Mesendoderm (in vitro differentiated cells): Measurements from ENCODE around the gene PAQR5. TPM values are rescaled to one million over a fixed set of nuclear protein-coding genes. Genes with fewer than 3 reads are reported as not detected.
A peak's percentile ranks its signal among the peaks of the same experiment; 100 is the strongest.

Experiments
- DNase-seq: peaks from one replicate; pipeline ENCODE4 v3.0.0; 2013
- H2AK5ac ChIP-seq: 2 replicates; pipeline ENCODE4 v1.6.1; 2013; ENCODE audit warnings: low read length, inconsistent platforms
- H2BK120ac ChIP-seq: 2 replicates; pipeline ENCODE4 v1.6.1; 2013; ENCODE audit warnings: low read depth, mild to moderate bottlenecking, low read length, moderate library complexity, mixed read lengths
- H2BK15ac ChIP-seq: replicated peaks from 2 replicates; pipeline ENCODE4 v1.6.1; 2013; ENCODE audit warnings: low read depth, mild to moderate bottlenecking, moderate library complexity
- H2BK5ac ChIP-seq: 2 replicates; pipeline ENCODE4 v1.6.1; 2013; ENCODE audit warnings: low read length, inconsistent platforms
- H3K18ac ChIP-seq: 2 replicates; pipeline ENCODE4 v1.6.1; 2013; ENCODE audit warnings: mild to moderate bottlenecking, low read length, mixed read lengths
- H3K23ac ChIP-seq: one replicate; pipeline ENCODE4 v1.6.1; 2013; ENCODE audit warnings: low read length
- H3K27ac ChIP-seq: 2 replicates; pipeline ENCODE4 v1.5.1; 2013; ENCODE audit warnings: low read depth, mild to moderate bottlenecking, inconsistent platforms, low read length, moderate library complexity
- H3K27me3 ChIP-seq: 2 replicates; pipeline ENCODE4 v1.6.1; 2013; ENCODE audit warnings: low read length, control low read depth, mild to moderate bottlenecking, inconsistent platforms; ENCODE audit not compliant: insufficient read depth, poor library complexity
- H3K36me3 ChIP-seq: 2 replicates; pipeline ENCODE4 v1.6.1; 2013; ENCODE audit warnings: low read length, inconsistent platforms; ENCODE audit not compliant: control insufficient read depth, insufficient read depth
- H3K4ac ChIP-seq: one replicate; pipeline ENCODE4 v1.6.1; 2013; ENCODE audit warnings: low read depth, mild to moderate bottlenecking, low read length, moderate library complexity
- H3K4me1 ChIP-seq: 2 replicates; pipeline ENCODE4 v1.6.1; 2013; ENCODE audit warnings: low read depth, low read length, inconsistent platforms; ENCODE audit not compliant: control insufficient read depth
- H3K4me2 ChIP-seq: 2 replicates; pipeline ENCODE4 v1.6.1; 2013; ENCODE audit warnings: low read length
- H3K4me3 ChIP-seq: 2 replicates; pipeline ENCODE4 v1.5.1; 2013; ENCODE audit warnings: mild to moderate bottlenecking, low read length
- H3K56ac ChIP-seq: one replicate; pipeline ENCODE4 v1.6.1; 2013; ENCODE audit warnings: low read length
- H3K79me1 ChIP-seq: 2 replicates; pipeline ENCODE4 v1.6.1; 2013; ENCODE audit warnings: low read length, inconsistent platforms
- H3K79me2 ChIP-seq: 2 replicates; pipeline ENCODE4 v1.6.1; 2013; ENCODE audit warnings: mild to moderate bottlenecking, low read length; ENCODE audit not compliant: control insufficient read depth, insufficient read depth
- H3K9ac ChIP-seq: 2 replicates; pipeline ENCODE4 v1.6.1; 2013; ENCODE audit warnings: low read length, inconsistent platforms
- H4K5ac ChIP-seq: one replicate; pipeline ENCODE4 v1.6.1; 2013; ENCODE audit warnings: low read length
- H4K8ac ChIP-seq: one replicate; pipeline ENCODE4 v1.6.1; 2013; ENCODE audit warnings: low read depth, mild to moderate bottlenecking, control low read depth, low read length, moderate library complexity
- WGBS: extraction: QIAGEN DNeasy Blood & Tissue Kit; methylation state at CpG from one replicate; pipeline ENCODE4 v1.1.7; 2013; ENCODE audit warnings: low lambda C conversion rate, missing lambda C conversion rate; ENCODE audit not compliant: insufficient coverage; ENCODE audit errors: extremely low coverage; 5-methylcytosine and 5-hydroxymethylcytosine counted together
- polyA plus RNA-seq, 2 experiments: library from polyadenylated mRNA; stranded (reverse); fragments of 200-250 nt; gene quantifications; one replicate each; pipeline ENCODE4 v1.2.3, GENCODE V29; 2013

Gene PAQR5, protein sequence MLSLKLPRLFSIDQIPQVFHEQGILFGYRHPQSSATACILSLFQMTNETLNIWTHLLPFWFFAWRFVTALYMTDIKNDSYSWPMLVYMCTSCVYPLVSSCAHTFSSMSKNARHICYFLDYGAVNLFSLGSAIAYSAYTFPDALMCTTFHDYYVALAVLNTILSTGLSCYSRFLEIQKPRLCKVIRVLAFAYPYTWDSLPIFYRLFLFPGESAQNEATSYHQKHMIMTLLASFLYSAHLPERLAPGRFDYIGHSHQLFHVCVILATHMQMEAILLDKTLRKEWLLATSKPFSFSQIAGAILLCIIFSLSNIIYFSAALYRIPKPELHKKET
- polyA plus RNA-seq (2013, experiment 1 of 2) = 2.0 TPM
- polyA plus RNA-seq (2013, experiment 2 of 2) = 2.4 TPM

DNA sequence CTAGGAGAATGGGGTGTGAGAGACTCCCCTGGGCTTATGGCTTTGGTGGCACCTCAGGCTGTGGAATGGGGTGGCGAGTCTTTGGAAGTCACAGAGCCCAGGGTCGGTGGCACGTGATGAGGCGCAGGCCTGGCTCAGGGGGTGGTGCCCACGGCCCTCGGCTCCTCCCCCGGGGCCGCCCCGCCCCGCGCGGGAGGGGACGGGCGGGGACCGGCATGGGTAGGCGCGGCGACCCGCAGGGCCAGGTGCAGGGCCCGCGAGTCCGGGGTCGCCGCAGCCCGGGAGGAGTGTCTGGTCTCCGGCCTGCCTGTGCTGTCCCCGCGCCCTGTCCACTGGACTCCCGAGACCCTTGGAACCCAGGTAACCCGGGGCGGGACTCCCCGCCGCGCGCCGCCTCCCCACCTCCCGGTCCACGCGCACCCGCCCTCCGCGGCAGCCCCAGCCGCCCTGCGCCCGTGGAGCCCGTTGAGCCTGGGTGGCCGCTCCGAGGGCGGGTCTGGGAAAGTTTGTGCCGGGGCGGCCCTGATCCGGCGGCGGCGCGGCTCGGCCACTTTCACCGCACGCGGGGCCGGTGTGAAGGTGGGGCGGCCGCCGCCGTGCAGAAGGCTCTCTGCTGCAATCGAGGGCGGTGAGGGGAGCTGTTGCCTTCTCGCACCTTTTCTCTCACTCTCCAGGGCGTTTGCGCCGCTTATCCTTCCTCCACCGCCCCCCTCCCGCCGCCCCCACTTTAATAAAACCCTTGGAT, at the start of gene PAQR5:
PAQR5 (plus strand) TSS at position 216 of the 745 bp plus-strand sequence. CDS start 61,169 bp downstream, outside the sequence.
- H3K23ac ChIP-seq = peak within 1 kb of the TSS; percentile 89
- no peak within 1 kb of the TSS for H2BK15ac ChIP-seq
- H2AK5ac ChIP-seq = no peak within 1 kb of the TSS
- H4K8ac ChIP-seq = no peak within 1 kb of the TSS
- no CpG with 5 or more reads among the region's 74 CpGs for WGBS
- no peaks in the 10 kb centered on the region for H3K4me1 ChIP-seq
- peak within 1 kb of the TSS; percentile 73 for H3K56ac ChIP-seq
- H3K36me3 ChIP-seq = no peaks in the 10 kb centered on the region
- H3K18ac ChIP-seq = no peak within 1 kb of the TSS
- no peak within 1 kb of the TSS for H3K4ac ChIP-seq
- peak within 1 kb of the TSS; percentile 16 for H3K4me3 ChIP-seq
- H2BK120ac ChIP-seq = no peak within 1 kb of the TSS
- H4K5ac ChIP-seq = no peak within 1 kb of the TSS
- H3K4me2 ChIP-seq = peak within 1 kb of the TSS; percentile 62
- no peak for DNase-seq
- peaks cover 13% of the 10 kb centered on the region for H3K27me3 ChIP-seq
- peak within 1 kb of the TSS; percentile 58 for H3K9ac ChIP-seq
- H3K27ac ChIP-seq = no peak within 1 kb of the TSS
- H3K79me1 ChIP-seq = no peaks in the 10 kb centered on the region
- no peak within 1 kb of the TSS for H2BK5ac ChIP-seq
- no peaks in the 10 kb centered on the region for H3K79me2 ChIP-seq

DNA sequence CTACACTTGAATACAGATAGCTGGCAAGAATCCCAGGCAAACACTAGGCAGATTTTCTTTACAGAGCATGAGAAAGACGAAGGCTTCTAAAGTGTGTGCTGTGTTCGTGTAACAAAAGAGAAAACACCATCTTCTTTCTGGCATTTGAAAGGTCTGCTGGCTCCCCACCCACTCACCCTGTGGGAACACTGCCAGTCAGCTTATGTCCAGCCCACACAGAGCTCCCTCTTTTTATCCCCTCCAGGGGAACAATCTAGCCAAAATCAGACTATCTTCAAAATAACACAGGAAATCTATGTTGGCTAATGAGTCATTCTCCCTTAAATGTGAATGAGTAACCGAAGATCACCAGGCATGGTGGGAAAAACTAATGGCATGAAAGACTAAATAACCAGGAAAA, 45.6 kb upstream of the PAQR5 start:
- Histone ChIP-seq H3K4me3 (no peak overlapping the region), H3K4me2 (no peak overlapping the region), H3K9ac (no peak overlapping the region), H3K23ac (no peak overlapping the region), H3K27me3 (no peaks in the 10 kb centered on the region), H3K27ac (no peak overlapping the region), H4K5ac (no peak overlapping the region), H2BK15ac (no peak overlapping the region), H3K18ac (no peak overlapping the region), H3K4me1 (no peaks in the 10 kb centered on the region), H3K4ac (no peak overlapping the region), H3K56ac (no peak overlapping the region), H3K36me3 (no peaks in the 10 kb centered on the region), H4K8ac (no peak overlapping the region), H2AK5ac (no peak overlapping the region), H2BK120ac (no peak overlapping the region), H3K79me2 (no peaks in the 10 kb centered on the region), H2BK5ac (no peak overlapping the region), H3K79me1 (no peaks in the 10 kb centered on the region)
- no CpG with 5 or more reads among the region's 3 CpGs for WGBS
- no peak for DNase-seq

DNA sequence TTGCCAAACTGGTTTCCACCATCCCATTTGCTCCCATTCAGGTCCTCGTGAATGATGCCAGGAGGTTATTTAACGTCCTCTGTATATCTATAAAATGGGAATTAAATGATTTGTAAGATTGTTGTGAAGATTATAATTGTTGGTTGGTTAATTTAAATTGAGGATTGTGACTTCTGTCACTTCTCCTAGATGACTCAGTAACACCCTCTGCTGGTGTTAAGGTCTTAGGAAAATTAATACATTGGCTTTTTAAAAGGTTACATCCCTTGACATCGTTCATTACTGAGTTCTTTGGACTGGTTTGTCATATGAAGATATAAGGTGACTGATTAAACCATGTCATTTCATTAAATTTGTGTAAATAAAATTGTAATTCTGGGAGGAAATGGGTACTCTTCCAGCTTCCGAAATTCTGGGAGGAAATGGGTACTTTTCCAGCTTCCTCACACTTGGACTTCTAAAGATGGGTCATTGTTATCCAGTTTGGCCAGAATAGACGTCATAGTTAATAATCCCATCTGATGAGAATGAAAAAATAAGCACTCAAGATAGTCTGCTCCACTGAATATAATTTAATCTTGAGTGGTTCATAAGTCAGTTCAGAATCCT, 33.3 kb upstream of the PAQR5 start:
- DNase-seq = peak; percentile 25
- H4K8ac ChIP-seq = no peak overlapping the region
- H3K4me2 ChIP-seq = no peak overlapping the region
- WGBS = no CpG with 5 or more reads among the region's 5 CpGs
- no peak overlapping the region for H3K9ac ChIP-seq
- H2AK5ac ChIP-seq = no peak overlapping the region
- H2BK120ac ChIP-seq = no peak overlapping the region
- H3K23ac ChIP-seq = no peak overlapping the region
- H4K5ac ChIP-seq = no peak overlapping the region
- no peak overlapping the region for H3K18ac ChIP-seq
- H3K27ac ChIP-seq = no peak overlapping the region
- H2BK15ac ChIP-seq = no peak overlapping the region
- no peaks in the 10 kb centered on the region for H3K79me1 ChIP-seq
- H3K4me3 ChIP-seq = no peak overlapping the region
- no peaks in the 10 kb centered on the region for H3K79me2 ChIP-seq
- no peak overlapping the region for H2BK5ac ChIP-seq
- no peak overlapping the region for H3K56ac ChIP-seq
- H3K27me3 ChIP-seq = no peaks in the 10 kb centered on the region
- H3K4ac ChIP-seq = no peak overlapping the region
- H3K4me1 ChIP-seq = no peaks in the 10 kb centered on the region
- H3K36me3 ChIP-seq = no peaks in the 10 kb centered on the region

DNA sequence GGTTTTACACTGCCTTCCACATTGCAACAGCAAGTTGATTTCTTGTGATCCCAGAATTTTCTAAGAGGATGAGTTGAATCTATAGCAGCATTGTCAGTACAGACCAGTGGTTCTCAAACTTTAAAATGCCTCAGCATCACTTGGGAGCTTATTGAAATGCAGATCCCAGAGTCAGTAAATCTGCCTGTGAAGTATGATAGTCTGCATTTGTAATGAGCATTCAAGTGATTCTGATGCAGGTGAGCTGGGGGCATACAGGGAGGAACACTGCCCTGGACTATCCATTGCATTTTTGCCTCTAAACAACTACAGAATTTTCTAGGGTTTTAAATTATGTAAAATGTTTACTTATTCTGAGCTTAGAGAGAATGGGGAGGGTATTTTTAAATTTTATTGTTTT, 27.5 kb upstream of the PAQR5 start:
- Histone ChIP-seq H3K4me2 (no peak overlapping the region), H3K79me2 (no peaks in the 10 kb centered on the region), H2BK120ac (no peak overlapping the region), H3K56ac (no peak overlapping the region), H3K27ac (no peak overlapping the region), H3K23ac (no peak overlapping the region), H2AK5ac (no peak overlapping the region), H3K79me1 (no peaks in the 10 kb centered on the region), H4K5ac (no peak overlapping the region), H3K36me3 (no peaks in the 10 kb centered on the region), H2BK15ac (no peak overlapping the region), H3K27me3 (no peaks in the 10 kb centered on the region), H4K8ac (no peak overlapping the region), H3K9ac (no peak overlapping the region), H3K4ac (no peak overlapping the region), H3K4me1 (no peaks in the 10 kb centered on the region), H3K4me3 (no peak overlapping the region), H3K18ac (no peak overlapping the region), H2BK5ac (no peak overlapping the region)
- DNase-seq = no peak

DNA sequence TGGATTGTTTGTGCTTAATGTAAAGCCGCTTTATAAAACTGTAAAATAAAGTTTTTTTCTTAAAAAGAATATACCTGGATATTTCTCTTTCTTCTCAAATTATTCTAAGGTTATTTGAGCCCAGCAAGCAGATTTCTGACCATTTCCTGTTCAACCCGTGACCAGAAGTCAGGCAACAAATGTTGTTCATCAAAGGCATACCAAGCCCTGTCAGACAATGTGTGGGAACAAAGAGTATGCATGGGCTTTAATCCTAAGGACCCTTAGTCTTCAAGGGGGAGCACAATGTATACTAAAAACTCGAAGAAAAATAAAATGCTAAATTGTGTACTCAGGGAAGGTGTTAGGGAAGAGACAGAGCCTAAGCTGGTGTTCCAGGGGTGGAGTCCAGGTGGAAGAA, 26.6 kb upstream of the PAQR5 start:
- no peaks in the 10 kb centered on the region for H3K79me2 ChIP-seq
- no CpG with 5 or more reads among the region's 3 CpGs for WGBS
- no peak overlapping the region for H2AK5ac ChIP-seq
- H3K27ac ChIP-seq = no peak overlapping the region
- H3K23ac ChIP-seq = no peak overlapping the region
- H3K36me3 ChIP-seq = no peaks in the 10 kb centered on the region
- H3K4me1 ChIP-seq = no peaks in the 10 kb centered on the region
- DNase-seq = no peak
- H3K56ac ChIP-seq = no peak overlapping the region
- no peak overlapping the region for H2BK120ac ChIP-seq
- no peak overlapping the region for H3K4ac ChIP-seq
- H3K27me3 ChIP-seq = no peaks in the 10 kb centered on the region
- no peak overlapping the region for H3K4me3 ChIP-seq
- H4K5ac ChIP-seq = no peak overlapping the region
- H2BK15ac ChIP-seq = no peak overlapping the region
- no peak overlapping the region for H3K9ac ChIP-seq
- no peak overlapping the region for H4K8ac ChIP-seq
- no peak overlapping the region for H2BK5ac ChIP-seq
- H3K79me1 ChIP-seq = no peaks in the 10 kb centered on the region
- no peak overlapping the region for H3K18ac ChIP-seq
- no peak overlapping the region for H3K4me2 ChIP-seq
